CD14-positive monocyte (primary cell): Measurements from ENCODE around the gene POFUT2. TPM values are rescaled to one million over a fixed set of nuclear protein-coding genes. Genes with fewer than 3 reads are reported as not detected.
A peak's percentile ranks its signal among the peaks of the same experiment; 100 is the strongest.

ENCODE experiments used
- DNase-seq, 3 donors: peaks; one replicate each; pipeline ENCODE4 v3.0.0-alpha.2; 2011 to 2022
- H2AFZ ChIP-seq: 2 replicates; pipeline ENCODE4 v1.6.0; 2012; ENCODE audit warnings: mild to moderate bottlenecking, low read depth, low read length, inconsistent platforms; ENCODE audit not compliant: insufficient read depth, poor library complexity, severe bottlenecking
- H3K27ac ChIP-seq, 2 donors: 1 replicate in 1 of 2; 2 replicates in 1 of 2; pipeline ENCODE4 v1.5.1; 2012 to 2013; ENCODE audit warnings: low read length in 2 of 2, control low read depth in 1 of 2, inconsistent platforms in 1 of 2, low read depth in 1 of 2, mild to moderate bottlenecking in 1 of 2
- H3K27me3 ChIP-seq, 2 donors: one replicate each; pipeline versions ENCODE4 v1.6.0 to v1.6.1; 2011 to 2013; ENCODE audit warnings: low read length in 2 of 2; ENCODE audit not compliant: control insufficient read depth in 2 of 2, insufficient read depth in 2 of 2
- H3K36me3 ChIP-seq, 2 donors: replicated peaks in 1 of 2; 1 replicate in 1 of 2; 2 replicates in 1 of 2; pipeline versions ENCODE4 v1.5.1 to v1.6.1; 2012 to 2013; ENCODE audit warnings: low read length in 2 of 2, control low read depth in 1 of 2, inconsistent platforms in 1 of 2, mild to moderate bottlenecking in 1 of 2; ENCODE audit not compliant: insufficient read depth in 2 of 2, control insufficient read depth in 1 of 2
- H3K4me1 ChIP-seq, 2 donors: 1 replicate in 1 of 2; 2 replicates in 1 of 2; pipeline versions ENCODE4 v1.5.1 to v1.6.1; 2012 to 2013; ENCODE audit warnings: low read length in 2 of 2, control low read depth in 1 of 2, inconsistent platforms in 1 of 2, mild to moderate bottlenecking in 1 of 2, moderate library complexity in 1 of 2; ENCODE audit not compliant: insufficient read depth in 2 of 2, control insufficient read depth in 1 of 2
- H3K4me2 ChIP-seq: replicated peaks from 2 replicates; pipeline ENCODE3; 2012; ENCODE audit warnings: low read length, moderate library complexity, mild to moderate bottlenecking; ENCODE audit not compliant: poor library complexity, severe bottlenecking; ENCODE audit errors: extremely low read depth
- H3K4me3 ChIP-seq, 3 experiments: fragments of 200-600 bp in 1 of 3; sonication (generic) in 1 of 3; replicated peaks in 1 of 3; 1 replicate in 2 of 3; 2 replicates in 1 of 3; pipeline ENCODE4 v1.5.1; 2011 to 2013; ENCODE audit warnings: low read length in 3 of 3, mild to moderate bottlenecking in 3 of 3, control low read depth in 2 of 3, low read depth in 2 of 3, inconsistent platforms in 1 of 3, moderate library complexity in 1 of 3
- H3K79me2 ChIP-seq: 2 replicates; pipeline ENCODE4 v1.6.0; 2012; ENCODE audit warnings: mild to moderate bottlenecking, control low read depth, inconsistent platforms, low read length, moderate library complexity; ENCODE audit not compliant: insufficient read depth
- H3K9ac ChIP-seq: 2 replicates; pipeline ENCODE4 v1.6.0; 2017; ENCODE audit warnings: low read length, mild to moderate bottlenecking; ENCODE audit not compliant: insufficient read depth, poor library complexity, severe bottlenecking
- H3K9me3 ChIP-seq, 2 donors: replicated peaks in 1 of 2; 1 replicate in 1 of 2; 2 replicates in 1 of 2; pipeline versions ENCODE4 v1.5.1 to v1.6.1; 2012 to 2013; ENCODE audit warnings: low read length in 2 of 2, control low read depth in 1 of 2; ENCODE audit not compliant: control insufficient read depth in 1 of 2, insufficient read depth in 1 of 2
- H4K20me1 ChIP-seq: 2 replicates; pipeline ENCODE4 v1.6.0; 2012; ENCODE audit warnings: mild to moderate bottlenecking, low read length, control low read depth, moderate library complexity; ENCODE audit not compliant: insufficient read depth
- H3K27ac Mint-ChIP-seq, 7 donors: one replicate each; pipeline ENCODE4 v1.8.0; 2020; ENCODE audit warnings: mild to moderate bottlenecking in 7 of 7, mixed read lengths in 7 of 7, moderate library complexity in 6 of 7, inconsistent platforms in 2 of 7
- H3K27me3 Mint-ChIP-seq, 3 donors: one replicate each; pipeline ENCODE4 v1.8.0; 2021 to 2022; ENCODE audit warnings: low read depth in 3 of 3, mild to moderate bottlenecking in 3 of 3, mixed read lengths in 3 of 3, moderate library complexity in 3 of 3, inconsistent platforms in 1 of 3
- H3K36me3 Mint-ChIP-seq, 2 donors: one replicate each; pipeline ENCODE4 v1.8.0; 2020; ENCODE audit warnings: mixed read lengths in 2 of 2, inconsistent platforms in 1 of 2, mild to moderate bottlenecking in 1 of 2
- H3K4me1 Mint-ChIP-seq: one replicate; pipeline ENCODE4 v1.8.0; 2020; ENCODE audit warnings: mild to moderate bottlenecking, mixed read lengths
- H3K4me3 Mint-ChIP-seq, 2 donors: one replicate each; pipeline ENCODE4 v1.8.0; 2020; ENCODE audit warnings: mild to moderate bottlenecking in 2 of 2, mixed read lengths in 2 of 2, moderate library complexity in 1 of 2
- H3K9me3 Mint-ChIP-seq, 7 donors: one replicate each; pipeline ENCODE4 v1.8.0; 2020 to 2022; ENCODE audit warnings: mixed read lengths in 7 of 7, mild to moderate bottlenecking in 6 of 7, moderate library complexity in 6 of 7, inconsistent platforms in 2 of 7
- CTCF ChIP-seq: fragments of 200-600 bp; IDR thresholded peaks from one replicate; pipeline ENCODE4 v1.8.0; 2022; ENCODE audit warnings: antibody characterized with exemption, mild to moderate bottlenecking
- WGBS: methylation state at CpG from one replicate; pipeline ENCODE4 v1.1.5; 2013; ENCODE audit warnings: missing lambda C conversion rate; ENCODE audit not compliant: insufficient coverage; 5-methylcytosine and 5-hydroxymethylcytosine counted together
- intact Hi-C, 2 donors: fragments of 100-400 bp; cut with micrococcal nuclease; formaldehyde crosslinking; loops; one replicate each; pipeline versions ENCODE4 v1.15.0 to v1.15.1; 2023
- polyA plus RNA-seq, 3 donors: library from polyadenylated mRNA; depleted of rRNA in 1 of 3; unstranded in 2 of 3; stranded (reverse) in 1 of 3; fragments of 300-500 nt in 2 of 3; fragments of >200 nt in 1 of 3; fragmentation: Illumina TruSeq in 2 of 3; gene quantifications; 1 replicate in 2 of 3; 2 replicates in 1 of 3; pipeline ENCODE4 v1.2.3, GENCODE V29; 2012 to 2021

The POFUT2 gene
- polyA plus RNA-seq, 3 donors, result 1.8 to 21.3 (median 2.8) TPM

GRCh38 chr21:45293220-45293725, 5.6 kb upstream of the POFUT2 start:
- H3K4me3 Mint-ChIP-seq, result no peak overlapping the region
- Histone ChIP-seq H3K79me2 (no peaks in the 10 kb centered on the region), H3K27ac (no peak overlapping the region), H3K9me3 (no peaks in the 10 kb centered on the region), H3K4me3 (peak overlapping the region in 1 of 3 experiments; percentile 36), H2AFZ (peak overlapping the region; percentile 63), H3K4me1 (peaks cover 19 to 29% of the 10 kb centered on the region in 2 donors), H3K9ac (no peak overlapping the region), H4K20me1 (no peaks in the 10 kb centered on the region), H3K4me2 (peak overlapping the region; percentile 55), H3K36me3 (no peaks in the 10 kb centered on the region), H3K27me3 (peaks cover 0 to 2% of the 10 kb centered on the region in 2 donors)
- intact Hi-C loops, result loop anchor here (2.0 to 10.0 kb wide), 4 partner anchors 146 to 526 kb away; partner anchors contain the start of gene SLC19A1 (in 1 of the 2)
- H3K27ac Mint-ChIP-seq, result peak overlapping the region in 1 of 7 donors; percentile 48
- 92% methylated on average over 16 of the region's 19 CpGs for WGBS
- H3K27me3 Mint-ChIP-seq, result peaks cover 3 to 13% (median 7%) of the 10 kb centered on the region in 3 donors
- H3K9me3 Mint-ChIP-seq, result peaks cover 0 to 8% (median 5%) of the 10 kb centered on the region in 7 donors
- no peak for TF ChIP-seq CTCF
- H3K4me1 Mint-ChIP-seq, result peaks cover 33% of the 10 kb centered on the region
- no peak for DNase-seq
- H3K36me3 Mint-ChIP-seq, result peaks cover 0 to 3% of the 10 kb centered on the region in 2 donors

GRCh38 chr21:45292399-45293219, 4.9 kb upstream of the POFUT2 start:
- Histone ChIP-seq H3K27ac (no peak overlapping the region), H3K27me3 (peaks cover 0 to 2% of the 10 kb centered on the region in 2 donors), H4K20me1 (no peaks in the 10 kb centered on the region), H3K79me2 (no peaks in the 10 kb centered on the region), H2AFZ (peak overlapping the region; percentile 63), H3K4me3 (peak overlapping the region in 1 of 3 experiments; percentile 36), H3K4me1 (peaks cover 20 to 30% of the 10 kb centered on the region in 2 donors), H3K9me3 (no peaks in the 10 kb centered on the region), H3K4me2 (peak overlapping the region; percentile 55), H3K36me3 (no peaks in the 10 kb centered on the region), H3K9ac (peak overlapping the region; percentile 19)
- WGBS, result 25% methylated on average over 22 of the region's 24 CpGs
- peaks cover 0 to 3% of the 10 kb centered on the region in 2 donors for H3K36me3 Mint-ChIP-seq
- peaks cover 3 to 13% (median 7%) of the 10 kb centered on the region in 3 donors for H3K27me3 Mint-ChIP-seq
- peak; percentile 83 to 89 (median 89) for DNase-seq
- peaks cover 33% of the 10 kb centered on the region for H3K4me1 Mint-ChIP-seq
- H3K9me3 Mint-ChIP-seq, result peaks cover 0 to 8% (median 5%) of the 10 kb centered on the region in 7 donors
- peak overlapping the region in 5 of 7 donors; percentile 33 to 87 (median 70) for H3K27ac Mint-ChIP-seq
- peak; percentile 95 for TF ChIP-seq CTCF
- intact Hi-C loops, result loop anchor here (2.0 to 10.0 kb wide), 4 partner anchors 146 to 526 kb away; partner anchors contain the start of gene SLC19A1 (in 1 of the 2)
- H3K4me3 Mint-ChIP-seq, result peak overlapping the region; percentile 34 to 60
